Measurements from ENCODE around the gene MAPK10.

MAPK10 gene

GRCh38 chr4:86278126-86278525 is 81.7 kb downstream of the MAPK10 start:
- no peak for DNase-seq (ENCODE audit: low read depth in 2 of 2)

GRCh38 chr4:86274642-86275041 is 85.2 kb downstream of the MAPK10 start:
- no peak for DNase-seq (ENCODE audit: low read depth in 2 of 2)

DNA sequence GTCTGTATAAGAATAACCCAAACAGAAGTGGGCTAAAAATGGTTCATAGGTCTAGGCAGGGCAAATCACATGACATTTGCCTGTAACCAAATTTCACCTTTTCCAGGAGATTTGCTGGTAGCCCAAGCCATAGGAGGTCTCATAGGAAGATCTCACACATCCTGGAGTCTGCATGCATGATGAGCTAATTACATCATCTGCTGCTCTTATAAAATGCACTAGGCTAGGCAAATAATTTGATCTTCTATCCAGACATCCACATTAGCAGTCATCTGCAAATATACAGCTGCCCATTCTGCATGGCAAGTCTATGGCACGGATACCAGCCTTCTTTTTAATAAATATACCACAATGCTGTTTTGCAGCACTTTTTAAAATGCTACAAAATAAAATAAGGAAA is 87.2 kb downstream of the MAPK10 start:
- DNase-seq (ENCODE audit: low read depth in 2 of 2): no peak

GRCh38 chr4:86271057-86271456 is 88.8 kb downstream of the MAPK10 start:
- no peak for DNase-seq (ENCODE audit: low read depth in 2 of 2)

DNA sequence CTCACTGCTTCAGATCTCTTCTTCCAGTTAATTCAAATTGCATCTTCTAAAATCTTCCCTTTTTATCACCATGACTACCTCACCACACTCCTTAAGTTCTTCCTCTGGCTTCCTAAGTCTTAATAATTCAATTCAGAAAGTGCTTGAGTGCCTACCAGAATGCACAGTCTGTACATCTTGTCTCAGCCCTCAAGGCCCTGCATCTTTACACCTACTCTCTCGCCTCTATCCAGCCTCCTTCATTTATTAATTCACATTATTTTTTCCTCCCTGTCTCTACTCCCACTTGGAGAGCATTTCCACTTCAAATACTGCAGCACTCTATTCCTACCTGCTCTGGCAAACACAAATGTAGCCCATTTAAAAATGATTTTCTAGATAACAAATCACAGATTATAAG is 90.5 kb downstream of the MAPK10 start:
- no peak for DNase-seq (ENCODE audit: low read depth in 2 of 2)

- no peak for DNase-seq (ENCODE audit: low read depth in 2 of 2)
These were observed 95.6 kb downstream of the MAPK10 start for GRCh38 chr4:86264241-86264640.

- DNase-seq (ENCODE audit: low read depth in 2 of 2): no peak
These were observed 98.2 kb downstream of the MAPK10 start for GRCh38 chr4:86261636-86262035.

DNA sequence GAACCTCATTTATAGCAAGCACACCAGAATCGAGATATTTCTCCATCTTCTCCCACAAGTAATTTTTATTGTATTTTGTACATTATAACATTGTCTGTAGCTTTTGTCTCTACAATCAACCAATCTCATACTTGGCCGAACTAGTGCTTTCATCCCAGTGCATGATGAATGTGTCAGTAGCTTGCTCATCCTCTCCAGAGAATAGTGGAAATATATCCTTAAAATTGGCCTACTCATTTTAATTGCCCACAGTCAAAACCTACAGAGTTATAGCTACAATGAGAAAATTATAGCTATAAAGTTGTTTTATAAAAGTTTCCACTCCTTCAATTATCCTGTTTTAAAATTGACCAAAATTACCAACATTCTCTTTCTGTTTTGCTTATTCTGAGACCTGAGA is 103.8 kb downstream of the MAPK10 start:
- DNase-seq (ENCODE audit: low read depth in 2 of 2): no peak

DNA sequence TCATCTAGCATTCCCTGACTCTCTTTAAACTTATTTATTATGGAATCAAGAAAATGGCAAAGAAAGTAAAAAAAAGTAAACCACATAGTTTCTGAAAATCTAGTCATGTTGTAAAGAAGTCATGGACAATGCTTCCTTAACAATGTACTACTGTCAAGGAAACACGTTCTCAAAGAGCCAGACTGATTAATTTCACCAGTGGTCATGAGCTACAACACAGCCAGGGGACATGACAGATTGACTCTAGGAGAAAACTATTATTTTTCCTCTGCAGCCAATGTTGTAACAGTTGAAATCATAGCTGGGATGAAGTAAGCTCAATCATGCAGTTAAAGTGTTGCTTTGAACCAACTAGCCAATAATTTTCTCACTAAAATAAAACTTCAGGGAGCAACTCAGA is 109.2 kb downstream of the MAPK10 start:
- no peak for DNase-seq (ENCODE audit: low read depth in 2 of 2)

DNA sequence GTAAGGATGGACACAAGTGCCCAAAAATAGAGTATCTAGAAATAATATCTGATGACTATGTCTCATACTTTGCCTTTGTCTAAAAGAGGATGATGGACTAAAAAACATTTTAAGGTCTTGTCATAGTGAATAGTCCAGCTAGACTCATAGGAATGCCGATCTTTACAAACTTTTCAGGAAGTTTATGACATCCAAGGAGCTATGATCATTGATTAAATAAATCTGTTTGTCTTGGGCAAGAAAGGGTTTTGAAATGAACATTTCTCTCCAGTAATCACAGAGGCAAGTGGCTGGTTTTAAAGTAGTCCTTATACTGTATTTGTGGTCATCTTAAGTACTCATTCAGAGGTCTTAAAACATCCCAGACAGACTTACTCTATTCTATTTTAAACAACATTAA is 109.8 kb downstream of the MAPK10 start:
- no peak for DNase-seq (ENCODE audit: low read depth in 2 of 2)

GRCh38 chr4:86249074-86249473 is 110.8 kb downstream of the MAPK10 start:
- DNase-seq (ENCODE audit: low read depth in 2 of 2): no peak

DNA sequence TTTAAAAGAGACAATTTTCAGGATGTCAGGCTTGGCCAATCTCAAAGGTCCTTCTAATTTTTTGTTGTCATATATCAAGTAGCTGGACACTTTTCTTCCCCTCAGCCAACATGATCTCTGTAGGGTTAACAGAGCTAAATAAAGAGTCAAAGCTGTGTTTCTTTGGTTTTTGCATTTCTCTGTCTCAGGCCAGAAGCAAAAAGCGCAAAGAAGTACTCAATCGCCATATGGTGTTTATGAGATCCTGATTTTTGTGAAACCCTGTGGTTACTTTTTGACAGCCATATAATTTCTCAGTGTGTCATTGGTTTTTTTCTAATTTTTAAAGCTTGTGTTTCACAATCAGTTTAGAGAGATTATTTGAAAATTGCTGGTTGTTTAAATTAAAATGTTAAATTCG is 111.9 kb downstream of the MAPK10 start:
- DNase-seq (ENCODE audit: low read depth in 2 of 2): no peak

- DNase-seq (ENCODE audit: low read depth in 2 of 2): no peak
These were observed 112.5 kb downstream of the MAPK10 start for GRCh38 chr4:86247320-86247719.

DNA sequence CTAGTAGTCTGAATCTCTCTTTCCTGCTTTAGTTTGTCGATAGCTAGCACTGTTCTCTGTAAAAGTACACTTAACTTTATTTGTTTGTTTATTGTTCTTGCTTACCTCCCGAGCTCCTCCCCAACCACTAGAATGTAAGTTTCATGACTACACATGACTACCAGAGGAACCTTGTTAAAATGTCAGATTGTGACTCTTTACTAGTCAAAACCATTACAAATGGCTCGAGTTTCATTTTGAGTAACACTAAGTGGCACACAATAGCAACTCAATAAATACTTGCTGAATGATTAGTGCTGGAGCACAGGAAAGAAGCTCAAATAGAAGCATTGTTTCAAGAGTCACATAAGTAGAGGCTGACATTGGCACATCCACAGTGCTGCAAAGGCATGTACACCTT is 116.1 kb downstream of the MAPK10 start:
- no peak for DNase-seq (ENCODE audit: low read depth in 2 of 2)

DNA sequence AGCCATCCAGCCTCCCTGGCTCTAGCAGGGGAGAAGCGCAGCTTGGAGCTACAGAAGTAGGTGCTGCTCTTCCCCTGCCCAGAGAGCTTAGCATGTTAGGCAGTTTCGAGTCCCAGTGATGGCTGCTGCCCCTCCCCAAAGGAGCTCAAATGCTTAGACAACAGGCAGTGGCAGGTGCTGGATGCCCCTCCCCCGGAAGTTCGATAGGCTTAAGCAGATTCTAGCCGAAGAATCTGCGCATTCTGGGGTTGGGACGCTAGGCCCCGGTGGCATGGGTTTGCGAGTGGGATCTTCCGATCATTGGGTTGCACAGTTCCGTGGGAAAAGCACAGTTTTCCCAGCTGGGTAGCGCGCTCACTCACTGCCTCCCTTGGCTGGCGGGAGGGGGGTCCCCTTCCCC is 117.2 kb downstream of the MAPK10 start:
- no peak for DNase-seq (ENCODE audit: low read depth in 2 of 2)

DNA sequence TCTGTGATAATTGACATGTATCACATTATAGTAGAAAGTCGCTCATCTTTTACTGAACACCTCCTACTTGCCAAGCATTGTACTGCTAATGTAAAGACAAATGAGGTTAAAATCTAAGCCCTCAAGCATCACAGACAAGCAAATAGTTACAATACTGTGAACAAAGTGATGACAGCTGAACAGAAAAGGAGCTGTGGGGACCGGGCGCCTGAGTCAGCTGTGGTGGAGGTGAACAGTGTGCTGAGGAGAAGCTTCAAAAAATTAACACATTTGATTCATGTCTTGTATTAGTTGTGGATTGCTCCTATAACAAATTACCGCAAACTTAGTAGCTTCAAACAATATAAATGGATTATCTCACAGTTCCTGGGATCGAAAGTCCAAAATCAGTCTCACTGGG is 124.3 kb downstream of the MAPK10 start:
- DNase-seq (ENCODE audit: low read depth in 2 of 2): no peak

DNA sequence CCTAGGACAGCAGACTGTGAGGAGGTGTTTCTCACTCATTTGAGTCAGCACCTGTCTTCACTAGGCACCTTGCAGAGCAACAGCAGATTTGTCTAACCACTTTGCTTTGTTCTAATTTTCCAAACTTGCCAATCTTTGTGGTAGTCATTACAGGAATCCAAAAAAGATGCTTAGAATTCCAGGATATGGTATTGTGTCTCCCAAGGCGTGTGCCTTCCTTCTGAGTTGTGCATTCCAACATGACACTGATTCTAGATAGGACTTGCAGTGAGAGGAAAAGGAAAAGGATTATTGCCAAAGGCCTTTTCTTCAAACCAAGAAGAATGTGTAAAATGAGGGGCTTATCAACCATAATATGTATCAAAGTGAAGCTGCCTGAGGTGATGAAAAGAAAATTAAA is 126.2 kb downstream of the MAPK10 start:
- no peak for DNase-seq (ENCODE audit: low read depth in 2 of 2)

DNA sequence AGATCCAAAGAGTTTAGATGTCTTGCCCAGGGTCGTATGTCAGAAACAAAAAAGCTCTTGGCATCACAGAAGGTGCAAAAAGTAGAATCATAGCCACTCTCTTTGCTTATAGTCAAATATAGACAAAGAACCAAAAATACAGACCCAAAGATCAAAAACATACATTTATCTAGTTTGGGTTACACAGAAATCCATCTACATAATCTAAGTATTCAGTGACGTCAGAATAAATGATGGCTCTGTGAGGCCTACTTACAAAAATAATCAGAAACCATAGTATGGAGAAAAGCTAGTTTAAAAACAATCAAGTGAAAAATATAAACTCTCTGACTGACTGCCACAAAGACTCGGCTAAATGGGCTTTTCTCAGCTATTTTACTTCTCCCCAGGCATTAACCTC is 126.8 kb downstream of the MAPK10 start:
- no peak for DNase-seq (ENCODE audit: low read depth in 2 of 2)

DNA sequence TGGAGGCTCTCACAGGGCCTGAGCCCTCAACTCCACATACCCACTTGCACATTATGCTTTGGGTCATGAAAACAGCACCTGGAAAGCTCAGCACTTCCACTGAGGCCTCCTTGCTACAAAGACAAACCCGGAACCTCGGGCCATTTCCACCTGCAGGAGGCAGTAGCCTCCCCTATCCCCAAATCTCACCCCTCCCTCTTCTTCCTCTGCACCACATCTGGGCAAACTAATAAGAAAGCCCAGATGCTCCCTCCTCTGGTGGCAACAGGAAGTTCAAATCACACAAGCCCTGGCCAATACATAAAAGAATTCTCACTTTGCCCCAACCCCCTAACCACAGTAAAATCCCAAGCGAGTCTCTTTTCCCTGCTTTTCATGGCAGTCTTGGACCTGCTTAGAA is 136.4 kb downstream of the MAPK10 start:
- DNase-seq (ENCODE audit: low read depth in 2 of 2): no peak

- no peak for DNase-seq (ENCODE audit: low read depth in 2 of 2)
These were observed 138.9 kb downstream of the MAPK10 start for GRCh38 chr4:86221002-86221401.

- DNase-seq (ENCODE audit: low read depth in 2 of 2): no peak
These were observed 139.7 kb downstream of the MAPK10 start for GRCh38 chr4:86220121-86220520.

- no peak for DNase-seq (ENCODE audit: low read depth in 2 of 2)
These were observed 140.9 kb downstream of the MAPK10 start for GRCh38 chr4:86218746-86219473.

DNA sequence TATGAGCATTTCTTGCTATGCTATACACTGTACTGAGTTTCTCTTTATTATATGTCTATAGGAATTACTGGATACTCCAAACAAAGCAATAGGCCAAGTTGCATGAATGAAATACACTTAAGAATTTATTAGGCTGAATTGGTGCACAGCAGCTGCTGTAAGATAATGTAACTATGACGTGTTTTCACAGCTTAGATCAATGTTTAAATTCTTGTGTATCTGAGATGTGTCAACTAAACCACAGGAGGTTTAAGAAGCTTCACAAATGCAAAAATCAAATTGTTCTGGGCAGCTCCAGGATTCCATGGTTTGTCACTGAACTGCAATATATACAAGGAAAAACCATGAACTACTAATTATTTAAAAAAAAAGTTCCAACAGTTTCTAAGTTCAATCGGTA is 156.7 kb downstream of the MAPK10 start:
- no peak for DNase-seq (ENCODE audit: low read depth in 2 of 2)

- no peak for DNase-seq (ENCODE audit: low read depth in 2 of 2)
These were observed 174.2 kb downstream of the MAPK10 start for GRCh38 chr4:86185659-86186058.
